Upper lobe of right lung (tissue), 1 donor: ENCODE results near the gene TMEM107. TPM values are rescaled to one million over a fixed set of nuclear protein-coding genes. Genes with fewer than 3 reads are reported as not detected.

Experiments
- ATAC-seq: fragments of 200-7000 bp; cut with Tn5 transposase; one replicate; pipeline ENCODE4 v1.9.1; 2020; ENCODE audit warnings: mild to moderate bottlenecking, moderate library complexity
- DNase-seq: peaks from one replicate; pipeline ENCODE4 v3.0.0-alpha.2; 2020
- H3K27ac ChIP-seq: fragments of 200-600 bp; one replicate; pipeline ENCODE4 v1.8.0; 2022
- H3K27me3 ChIP-seq: fragments of 200-600 bp; one replicate; pipeline ENCODE4 v1.8.0; 2022; ENCODE audit warnings: mild to moderate bottlenecking
- H3K36me3 ChIP-seq: fragments of 200-600 bp; one replicate; pipeline ENCODE4 v1.8.0; 2022
- H3K4me1 ChIP-seq: fragments of 200-600 bp; one replicate; pipeline ENCODE4 v1.8.0; 2022
- H3K4me3 ChIP-seq: fragments of 200-600 bp; one replicate; pipeline ENCODE4 v1.8.0; 2022; ENCODE audit warnings: mild to moderate bottlenecking
- H3K9me3 ChIP-seq: fragments of 200-600 bp; one replicate; pipeline ENCODE4 v1.8.0; 2022
- CTCF ChIP-seq: fragments of 200-600 bp; IDR thresholded peaks from one replicate; pipeline ENCODE4 v1.8.0; 2022; ENCODE audit warnings: antibody characterized with exemption
- intact Hi-C: fragments of 100-400 bp; cut with DNase I; formaldehyde crosslinking; loops from one replicate; pipeline ENCODE4 v1.11.0; 2022
- total RNA-seq: library from RNA; stranded (reverse); fragmentation: NEBNext Ultra II Directional; extraction: Animal tissue kit (Norgen Biotek cat#: 25700); gene quantifications from one replicate; pipeline ENCODE4 v1.2.1, GENCODE V29; 2021
- donor health status: DM: no; HTN: yes; CAD: no; lungs with severe emphysema.

Gene TMEM107
- total RNA-seq, 1 donor from 2014 or later: 9.3 TPM

- intact Hi-C loops: no loop called here
- no peak for TF ChIP-seq CTCF
- Histone ChIP-seq H3K27ac (peak overlapping the region; percentile 6), H3K9me3 (no peaks in the 10 kb centered on the region), H3K4me3 (no peak overlapping the region), H3K27me3 (no peaks in the 10 kb centered on the region), H3K4me1 (peaks cover 18% of the 10 kb centered on the region), H3K36me3 (peaks cover 93% of the 10 kb centered on the region)
- ATAC-seq: no peak
- peak; percentile 55 for DNase-seq
Observed at GRCh38 chr17:8146381-8147140, 29.6 kb downstream of the TMEM107 start.

GRCh38 chr17:8145811-8146210 is 30.4 kb downstream of the TMEM107 start:
- intact Hi-C loops: no loop called here
- peaks cover 100% of the 10 kb centered on the region for H3K36me3 ChIP-seq
- no peaks in the 10 kb centered on the region for H3K27me3 ChIP-seq
- ATAC-seq: no peak
- TF ChIP-seq CTCF: no peak
- no peak overlapping the region for H3K4me3 ChIP-seq
- DNase-seq: peak; percentile 63
- no peaks in the 10 kb centered on the region for H3K9me3 ChIP-seq
- H3K27ac ChIP-seq: no peak overlapping the region
- peaks cover 16% of the 10 kb centered on the region for H3K4me1 ChIP-seq

GRCh38 chr17:8144401-8145231 is 31.6 kb downstream of the TMEM107 start:
- no peaks in the 10 kb centered on the region for H3K9me3 ChIP-seq
- peaks cover 8% of the 10 kb centered on the region for H3K4me1 ChIP-seq
- ATAC-seq (no peak), DNase-seq (peak; percentile 63)
- H3K36me3 ChIP-seq: peaks cover 100% of the 10 kb centered on the region
- H3K4me3 ChIP-seq: no peak overlapping the region
- H3K27ac ChIP-seq: no peak overlapping the region
- intact Hi-C loops: no loop called here
- H3K27me3 ChIP-seq: no peaks in the 10 kb centered on the region
- no peak for TF ChIP-seq CTCF

- intact Hi-C loops: no loop called here
- DNase-seq (peak; percentile 57), ATAC-seq (no peak)
- no peak overlapping the region for H3K27ac ChIP-seq
- H3K36me3 ChIP-seq: peaks cover 96% of the 10 kb centered on the region
- no peak for TF ChIP-seq CTCF
- H3K4me3 ChIP-seq: no peak overlapping the region
- peaks cover 16% of the 10 kb centered on the region for H3K4me1 ChIP-seq
- H3K27me3 ChIP-seq: no peaks in the 10 kb centered on the region
- no peaks in the 10 kb centered on the region for H3K9me3 ChIP-seq
Observed at GRCh38 chr17:8143581-8144400, 32.4 kb downstream of the TMEM107 start.

- Histone ChIP-seq H3K27ac (no peak overlapping the region), H3K4me3 (no peak overlapping the region), H3K4me1 (peaks cover 17% of the 10 kb centered on the region), H3K9me3 (no peaks in the 10 kb centered on the region), H3K36me3 (peaks cover 89% of the 10 kb centered on the region), H3K27me3 (no peaks in the 10 kb centered on the region)
- no peak for TF ChIP-seq CTCF
- ATAC-seq (no peak), DNase-seq (no peak)
- intact Hi-C loops: no loop called here
Observed at GRCh38 chr17:8142887-8143580, 33.1 kb downstream of the TMEM107 start.
